D721Med (cell line): ENCODE measurements around the gene HSPBP1.
A peak's percentile ranks its signal among the peaks of the same experiment; 100 is the strongest.

ENCODE experiments used
- DNase-seq: peaks from one replicate; pipeline ENCODE4 v3.0.0; 2011; ENCODE audit warnings: low spot score; ENCODE audit not compliant: insufficient read length
- FAIRE-seq: peaks from 2 replicates; lab custom pipeline; 2011; peaks lifted over from hg19 to GRCh38; lab: Jason Lieb, UNC
- CTCF ChIP-seq: IDR thresholded peaks from 2 replicates; pipeline ENCODE4 v1.5.1; 2012; ENCODE audit warnings: mild to moderate bottlenecking, control low read depth; ENCODE audit not compliant: insufficient read depth; ENCODE audit errors: missing control alignments

HSPBP1 gene

GRCh38 chr19:55284405-55285058, 4.6 kb upstream of the HSPBP1 start:
- FAIRE-seq, result no peak
- DNase-seq, result no peak
- TF ChIP-seq CTCF, result no peak

GRCh38 chr19:55283548-55284377, 3.9 kb upstream of the HSPBP1 start, which contains the start of gene BRSK1:
BRSK1 (plus strand) TSS chr19:55283997; CDS start chr19:55284443, 446 bp downstream.
- FAIRE-seq (no peak), DNase-seq (peak; percentile 80)
- TF ChIP-seq CTCF, result no peak

- FAIRE-seq (no peak), DNase-seq (no peak)
- no peak for TF ChIP-seq CTCF
These were observed 570 bp downstream of the HSPBP1 start for GRCh38 chr19:55279340-55279739.

GRCh38 chr19:55278391-55279135, 1.3 kb downstream of the HSPBP1 start:
- no peak for FAIRE-seq
- no peak for TF ChIP-seq CTCF

GRCh38 chr19:55277494-55277893, 2.4 kb downstream of the HSPBP1 start:
- DNase-seq (no peak), FAIRE-seq (no peak)
- TF ChIP-seq CTCF, result no peak

More at GRCh38 chr19:55278391-55279135, 1.3 kb downstream of the HSPBP1 start:
- DNase-seq, result no peak

GRCh38 chr19:55276720-55277430, 3.0 kb downstream of the HSPBP1 start:
- FAIRE-seq, result no peak
- DNase-seq, result no peak
- no peak for TF ChIP-seq CTCF
